Testis (tissue), 3 donors: Measurements from ENCODE around the gene CRACDL. TPM values are rescaled to one million over a fixed set of nuclear protein-coding genes. Genes with fewer than 3 reads are reported as not detected.

ENCODE experiments used
- DNase-seq: peaks from one replicate; pipeline ENCODE4 v3.0.0-alpha.2; 2019
- H3K27ac ChIP-seq, 2 donors: fragments of 200-600 bp; sonication (generic); one replicate each; pipeline ENCODE4 v1.5.1; 2019
- H3K27me3 ChIP-seq: fragments of 200-600 bp; sonication (generic); one replicate; pipeline ENCODE4 v1.5.1; 2019
- H3K36me3 ChIP-seq: fragments of 200-600 bp; sonication (generic); one replicate; pipeline ENCODE4 v1.5.1; 2017; ENCODE audit warnings: low read depth; ENCODE audit errors: missing control alignments
- H3K4me1 ChIP-seq: fragments of 200-600 bp; sonication (generic); one replicate; pipeline ENCODE4 v1.5.1; 2019
- H3K4me3 ChIP-seq, 2 donors: fragments of 200-600 bp; sonication (generic); one replicate each; pipeline ENCODE4 v1.5.1; 2017 to 2019
- H3K9me3 ChIP-seq: fragments of 200-600 bp; sonication (generic); one replicate; pipeline ENCODE4 v1.5.1; 2017
- POLR2A ChIP-seq: fragments of 450-650 bp; IDR thresholded peaks from one replicate; pipeline ENCODE4 v1.6.1; 2017; ENCODE audit warnings: antibody characterized with exemption, mild to moderate bottlenecking, moderate library complexity
- WGBS, 2 donors: methylation state at CpG; one replicate each; pipeline ENCODE4 v1.1.5; 2018; 5-methylcytosine and 5-hydroxymethylcytosine counted together
- intact Hi-C: fragments of 100-400 bp; cut with DNase I; formaldehyde crosslinking; loops from one replicate; pipeline ENCODE4 v1.15.1; 2023; ENCODE audit warnings: low total_unique reads
- polyA plus RNA-seq: library from polyadenylated mRNA; stranded (reverse); fragments of 350-450 nt; fragmentation: Illumina TruSeq; extraction: RNeasy Lipid Tissue Mini Kit (QIAGEN cat#74804); gene quantifications from one replicate; pipeline ENCODE4 v1.2.3, GENCODE V29; 2014; ENCODE audit warnings: low read depth, low replicate concordance; ENCODE audit not compliant: insufficient read depth
- total RNA-seq, 2 donors: library from RNA; depleted of rRNA; stranded (reverse); fragments of >200 nt; gene quantifications; one replicate each; pipeline ENCODE4 v1.2.3, GENCODE V29; 2016
- TF ChIP-seq, protein P1 (sequence below), 3 experiments: fragments of 450-650 bp in 2 of 3; fragments of 200-600 bp in 1 of 3; sonication (generic) in 1 of 3; IDR thresholded peaks; one replicate each; pipeline ENCODE4 v1.5.1; 2016 to 2019; ENCODE audit warnings: antibody characterized with exemption in 3 of 3, mild to moderate bottlenecking in 2 of 3, moderate library complexity in 1 of 3

Gene CRACDL
- total and polyA plus RNA-seq, 3 donors from 2014 or later, result 8.4 to 30.4 (median 29.1) TPM

DNA sequence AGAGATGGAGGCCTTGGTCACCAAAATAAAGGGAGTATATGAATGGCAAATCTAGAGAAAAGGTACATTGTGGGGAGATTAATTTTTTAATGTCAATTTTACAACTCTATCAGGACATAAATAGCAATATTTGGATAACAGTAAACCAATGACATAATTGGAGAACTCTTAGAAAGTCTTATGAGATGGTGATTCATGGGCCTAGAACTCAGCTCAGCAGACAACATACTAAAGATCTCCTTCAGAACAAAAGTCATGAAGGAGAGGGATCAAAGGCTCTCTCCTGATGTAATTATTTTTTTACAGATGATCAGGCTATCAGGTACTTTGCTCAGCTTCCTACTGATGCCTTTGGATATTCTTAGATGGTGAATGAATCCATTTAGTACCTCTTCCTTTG is 90.0 kb downstream of the CRACDL start:
- TF ChIP-seq, protein P1, sequence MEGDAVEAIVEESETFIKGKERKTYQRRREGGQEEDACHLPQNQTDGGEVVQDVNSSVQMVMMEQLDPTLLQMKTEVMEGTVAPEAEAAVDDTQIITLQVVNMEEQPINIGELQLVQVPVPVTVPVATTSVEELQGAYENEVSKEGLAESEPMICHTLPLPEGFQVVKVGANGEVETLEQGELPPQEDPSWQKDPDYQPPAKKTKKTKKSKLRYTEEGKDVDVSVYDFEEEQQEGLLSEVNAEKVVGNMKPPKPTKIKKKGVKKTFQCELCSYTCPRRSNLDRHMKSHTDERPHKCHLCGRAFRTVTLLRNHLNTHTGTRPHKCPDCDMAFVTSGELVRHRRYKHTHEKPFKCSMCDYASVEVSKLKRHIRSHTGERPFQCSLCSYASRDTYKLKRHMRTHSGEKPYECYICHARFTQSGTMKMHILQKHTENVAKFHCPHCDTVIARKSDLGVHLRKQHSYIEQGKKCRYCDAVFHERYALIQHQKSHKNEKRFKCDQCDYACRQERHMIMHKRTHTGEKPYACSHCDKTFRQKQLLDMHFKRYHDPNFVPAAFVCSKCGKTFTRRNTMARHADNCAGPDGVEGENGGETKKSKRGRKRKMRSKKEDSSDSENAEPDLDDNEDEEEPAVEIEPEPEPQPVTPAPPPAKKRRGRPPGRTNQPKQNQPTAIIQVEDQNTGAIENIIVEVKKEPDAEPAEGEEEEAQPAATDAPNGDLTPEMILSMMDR (IDR thresholded peaks at IDR 0.05), result no peak
- no peak for TF ChIP-seq POLR2A
- H3K27ac ChIP-seq, result no peak overlapping the region
- no peaks in the 10 kb centered on the region for H3K9me3 ChIP-seq
- no peaks in the 10 kb centered on the region for H3K36me3 ChIP-seq
- no peak overlapping the region for H3K4me3 ChIP-seq
- DNase-seq, result no peak
- no peaks in the 10 kb centered on the region for H3K27me3 ChIP-seq
- intact Hi-C loops, result no loop called here
- no peaks in the 10 kb centered on the region for H3K4me1 ChIP-seq

DNA sequence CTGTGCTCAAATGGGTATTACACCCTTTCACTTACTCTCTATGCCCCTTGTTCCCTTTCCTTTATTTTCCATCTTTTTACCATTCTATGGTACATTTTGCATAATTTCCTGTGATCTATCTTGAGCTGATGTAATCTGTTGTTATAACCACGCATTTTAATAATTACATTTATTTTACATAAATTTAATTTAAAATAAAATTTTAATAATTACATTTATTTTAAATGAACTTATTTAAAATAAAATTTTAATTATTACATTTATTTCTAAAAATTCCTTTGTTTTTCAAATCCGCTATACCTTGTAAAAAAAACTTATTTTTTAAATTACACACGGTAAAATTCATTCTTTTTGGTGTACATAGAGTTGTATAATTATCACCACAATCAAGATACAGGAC is 93.9 kb downstream of the CRACDL start:
- Histone ChIP-seq H3K27me3 (no peaks in the 10 kb centered on the region), H3K4me1 (no peaks in the 10 kb centered on the region), H3K36me3 (no peaks in the 10 kb centered on the region), H3K9me3 (no peaks in the 10 kb centered on the region), H3K4me3 (no peak overlapping the region), H3K27ac (no peak overlapping the region)
- no peak for DNase-seq
- intact Hi-C loops, result no loop called here
- 62 to 64% methylated on average over 3 of the region's 3 CpGs for WGBS, 2 donors
- no peak for TF ChIP-seq POLR2A
- TF ChIP-seq, protein P1 (IDR thresholded peaks at IDR 0.05), result no peak

DNA sequence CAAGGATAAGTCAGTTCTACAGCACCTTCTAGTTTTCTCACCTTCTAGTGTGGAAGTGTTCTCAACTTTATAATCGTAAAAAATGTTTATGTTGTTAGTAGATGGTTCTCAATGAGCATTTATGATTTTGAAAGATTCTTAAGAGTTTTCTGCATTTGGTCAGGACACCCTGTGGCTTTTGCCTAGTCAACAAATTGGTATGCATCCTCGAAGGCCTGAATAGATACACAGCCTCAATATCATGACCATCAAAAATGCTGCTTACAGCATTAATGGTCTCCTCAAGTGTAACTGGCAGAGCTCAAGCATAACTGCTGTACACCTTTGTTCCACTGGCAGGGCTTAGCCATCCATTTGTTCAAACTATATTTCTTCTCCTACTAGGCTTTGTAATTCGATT is 96.7 kb downstream of the CRACDL start:
- H3K36me3 ChIP-seq, result no peaks in the 10 kb centered on the region
- no peak overlapping the region for H3K27ac ChIP-seq
- intact Hi-C loops, result loop anchor here (10.0 kb wide), 1 partner anchor 194 kb away; no protein-coding TSS in a partner anchor
- WGBS, 2 donors, result 53 to 59% methylated on average over 3 of the region's 3 CpGs
- H3K9me3 ChIP-seq, result no peaks in the 10 kb centered on the region
- DNase-seq, result no peak
- H3K27me3 ChIP-seq, result no peaks in the 10 kb centered on the region
- no peak for TF ChIP-seq POLR2A
- TF ChIP-seq, protein P1 (IDR thresholded peaks at IDR 0.05), result no peak
- H3K4me1 ChIP-seq, result no peaks in the 10 kb centered on the region
- no peak overlapping the region for H3K4me3 ChIP-seq

DNA sequence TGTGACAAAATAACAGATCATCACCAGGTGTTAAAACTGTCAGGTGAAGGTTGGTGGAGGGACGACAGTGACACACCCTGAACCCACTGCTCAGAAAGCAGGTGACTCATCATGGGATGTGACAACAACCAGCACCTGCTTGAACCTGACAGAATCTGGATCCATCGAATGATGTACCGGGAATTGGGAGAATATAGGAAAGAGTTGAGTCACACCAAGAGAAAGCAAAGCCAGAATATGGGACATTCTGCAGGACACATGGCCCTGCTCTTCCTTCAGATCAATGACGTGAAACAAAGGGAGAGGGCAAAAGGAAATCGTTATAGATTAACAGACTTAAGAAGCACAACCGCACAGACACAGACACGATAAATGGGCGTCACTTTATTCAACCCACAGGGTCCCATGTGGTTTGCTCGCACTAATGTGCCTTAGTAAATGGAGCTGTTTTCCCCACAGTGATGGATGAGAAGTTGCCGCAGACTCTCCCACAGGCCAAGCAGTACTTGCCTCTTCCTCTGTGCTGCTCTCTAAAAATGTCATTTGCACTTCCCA is 100.1 kb downstream of the CRACDL start:
- 74 to 82% methylated on average over 10 of the region's 10 CpGs for WGBS, 2 donors
- TF ChIP-seq, protein P1 (IDR thresholded peaks at IDR 0.05), result no peak
- no peak for TF ChIP-seq POLR2A
- Histone ChIP-seq H3K36me3 (no peaks in the 10 kb centered on the region), H3K4me1 (no peaks in the 10 kb centered on the region), H3K27me3 (no peaks in the 10 kb centered on the region), H3K4me3 (no peak overlapping the region), H3K27ac (no peak overlapping the region), H3K9me3 (no peaks in the 10 kb centered on the region)
- DNase-seq, result no peak
- intact Hi-C loops, result loop anchor here (10.0 kb wide), 1 partner anchor 191 kb away; no protein-coding TSS in a partner anchor

DNA sequence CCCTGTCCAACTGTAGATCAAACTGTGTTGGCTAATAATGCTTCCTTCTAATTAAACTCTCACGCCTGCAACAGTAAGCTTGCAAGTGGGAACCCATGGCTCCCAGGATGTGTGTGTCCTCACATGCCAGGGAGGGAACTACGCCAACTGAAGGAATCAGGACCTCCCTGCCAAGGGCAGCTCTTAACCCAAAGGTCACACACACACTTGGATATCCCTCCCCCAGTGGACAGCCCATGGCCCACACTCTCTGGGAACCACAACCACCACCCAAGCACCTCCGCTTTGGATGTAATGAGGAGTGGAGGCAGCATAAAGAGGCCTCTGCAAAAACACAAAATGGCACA is 102.1 kb downstream of the CRACDL start:
- intact Hi-C loops, result loop anchor here (10.0 kb wide), 1 partner anchor 189 kb away; no protein-coding TSS in a partner anchor
- no peaks in the 10 kb centered on the region for H3K4me1 ChIP-seq
- no peak overlapping the region for H3K4me3 ChIP-seq
- no peaks in the 10 kb centered on the region for H3K36me3 ChIP-seq
- H3K27me3 ChIP-seq, result no peaks in the 10 kb centered on the region
- H3K9me3 ChIP-seq, result no peaks in the 10 kb centered on the region
- 83 to 86% methylated on average over 3 of the region's 3 CpGs for WGBS, 2 donors
- no peak for TF ChIP-seq POLR2A
- TF ChIP-seq, protein P1 (IDR thresholded peaks at IDR 0.05), result no peak
- DNase-seq, result no peak
- no peak overlapping the region for H3K27ac ChIP-seq
